ENCODE data around the gene PLD4.
"Not testable (repeated sequence)": the region's sequence is repeated elsewhere in the genome, so short reads cannot be mapped to it uniquely, and the experiment has no call there.

The PLD4 gene, protein sequence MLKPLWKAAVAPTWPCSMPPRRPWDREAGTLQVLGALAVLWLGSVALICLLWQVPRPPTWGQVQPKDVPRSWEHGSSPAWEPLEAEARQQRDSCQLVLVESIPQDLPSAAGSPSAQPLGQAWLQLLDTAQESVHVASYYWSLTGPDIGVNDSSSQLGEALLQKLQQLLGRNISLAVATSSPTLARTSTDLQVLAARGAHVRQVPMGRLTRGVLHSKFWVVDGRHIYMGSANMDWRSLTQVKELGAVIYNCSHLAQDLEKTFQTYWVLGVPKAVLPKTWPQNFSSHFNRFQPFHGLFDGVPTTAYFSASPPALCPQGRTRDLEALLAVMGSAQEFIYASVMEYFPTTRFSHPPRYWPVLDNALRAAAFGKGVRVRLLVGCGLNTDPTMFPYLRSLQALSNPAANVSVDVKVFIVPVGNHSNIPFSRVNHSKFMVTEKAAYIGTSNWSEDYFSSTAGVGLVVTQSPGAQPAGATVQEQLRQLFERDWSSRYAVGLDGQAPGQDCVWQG

DNA sequence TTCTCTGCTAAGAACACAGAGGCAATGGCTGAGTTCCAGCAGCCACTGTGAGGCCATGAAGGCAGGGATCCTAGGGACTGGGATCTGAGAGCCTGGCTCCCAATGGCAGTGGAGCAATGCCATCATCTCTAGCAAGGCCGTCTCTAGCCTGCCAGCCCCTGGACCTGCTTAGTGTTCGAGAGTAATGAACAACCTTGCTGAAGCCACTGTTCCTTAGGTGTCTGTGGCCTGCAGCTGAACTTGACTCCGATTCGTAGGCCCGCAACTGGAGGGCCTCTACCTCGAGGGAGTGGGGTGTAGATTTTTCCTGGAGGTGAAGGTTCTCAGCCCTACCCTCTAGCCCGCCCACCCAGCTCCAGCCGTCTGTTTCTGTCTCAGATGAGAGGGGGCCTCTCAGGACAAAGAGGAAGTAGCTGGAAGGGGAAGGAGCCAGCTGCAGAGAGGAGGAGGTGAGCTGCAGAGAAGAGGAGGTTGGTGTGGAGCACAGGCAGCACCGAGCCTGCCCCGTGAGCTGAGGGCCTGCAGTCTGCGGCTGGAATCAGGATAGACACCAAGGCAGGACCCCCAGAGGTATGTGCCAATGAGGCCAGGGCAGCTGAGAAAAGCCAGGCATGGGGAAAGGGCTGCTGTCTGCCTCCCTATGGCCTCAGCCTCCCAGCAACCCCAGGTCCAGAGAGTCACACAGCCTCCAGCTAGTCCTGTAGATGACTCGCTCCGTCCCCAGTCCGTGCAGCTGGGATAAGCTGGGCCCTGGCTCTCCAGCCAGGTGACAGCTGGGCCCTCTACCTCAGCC, at the start of gene PLD4:
Gene PLD4 (plus strand): TSS at position 459 of the 793 bp plus-strand sequence. CDS start 2,262 bp downstream, outside the sequence.
- in situ Hi-C loops (cut with HindIII; ENCODE audit: low sequenced_read_pairs), result no loop called here

DNA sequence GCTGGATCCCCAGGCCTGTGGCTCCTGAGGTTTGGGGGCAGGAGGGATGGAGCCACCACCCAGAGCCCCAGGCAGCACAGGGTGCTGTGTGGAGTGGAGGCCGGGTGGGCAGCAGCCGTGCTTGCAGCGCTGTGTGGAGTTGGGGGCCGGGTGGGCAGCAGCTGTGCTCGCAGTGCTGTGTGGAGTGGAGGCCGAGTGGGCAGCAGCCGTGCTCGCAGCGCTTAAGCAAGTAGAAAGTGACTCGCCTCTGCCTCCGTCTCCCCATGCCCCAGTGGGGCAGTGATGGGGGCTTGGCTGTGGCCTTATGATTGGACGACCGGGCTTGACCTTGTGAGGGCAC, 49.3 kb upstream of the PLD4 start:
- in situ Hi-C loops (cut with HindIII; ENCODE audit: low sequenced_read_pairs), result no loop called here

DNA sequence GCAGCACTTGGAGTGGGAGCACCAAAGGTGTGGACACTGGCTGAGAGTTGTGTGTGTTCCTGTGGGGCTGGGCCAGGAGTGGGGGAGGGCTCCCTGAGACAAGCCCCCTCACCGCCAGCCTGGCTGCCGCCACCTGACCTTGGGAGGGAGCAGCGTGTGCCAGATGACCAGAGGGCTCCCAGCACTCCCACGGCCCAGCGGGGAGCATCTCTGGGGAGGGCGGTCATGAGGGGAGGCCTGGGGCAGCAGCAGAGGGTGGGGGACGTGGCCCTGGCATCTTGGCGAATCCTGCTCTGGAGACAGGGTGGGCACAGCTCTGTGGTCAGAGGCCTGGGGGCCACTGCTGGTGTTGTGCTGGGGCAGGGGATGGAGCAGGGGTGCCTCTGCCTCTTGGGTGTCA, 48.9 kb upstream of the PLD4 start:
- in situ Hi-C loops (cut with HindIII; ENCODE audit: low sequenced_read_pairs), result no loop called here

DNA sequence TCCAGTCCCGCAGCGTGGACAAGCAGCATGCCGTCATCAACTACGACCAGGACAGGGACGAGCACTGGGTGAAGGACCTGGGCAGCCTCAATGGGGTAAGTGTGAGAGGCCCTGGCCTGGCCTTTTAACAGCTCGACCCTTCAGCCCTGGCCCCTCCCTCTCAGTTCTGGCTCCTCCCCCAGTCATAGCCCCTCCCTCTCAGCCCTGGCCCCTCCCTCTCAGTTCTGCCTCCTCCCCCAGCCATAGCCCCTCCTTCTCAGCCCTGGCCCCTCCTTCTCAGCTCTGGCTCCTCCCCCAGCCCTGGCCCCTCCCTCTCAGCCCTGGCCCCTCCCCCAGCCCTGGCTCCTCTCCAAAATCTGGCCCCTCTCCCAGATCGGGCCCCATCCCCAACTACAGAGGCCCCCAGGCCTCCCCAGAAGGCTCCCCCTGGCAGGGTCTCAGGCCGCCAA, 48.4 kb upstream of the PLD4 start:
- in situ Hi-C loops (cut with HindIII; ENCODE audit: low sequenced_read_pairs), result no loop called here

- in situ Hi-C loops (cut with HindIII; ENCODE audit: low sequenced_read_pairs), result no loop called here
Measured at GRCh38 chr14:104877066-104877805, 47.4 kb upstream of the PLD4 start.

DNA sequence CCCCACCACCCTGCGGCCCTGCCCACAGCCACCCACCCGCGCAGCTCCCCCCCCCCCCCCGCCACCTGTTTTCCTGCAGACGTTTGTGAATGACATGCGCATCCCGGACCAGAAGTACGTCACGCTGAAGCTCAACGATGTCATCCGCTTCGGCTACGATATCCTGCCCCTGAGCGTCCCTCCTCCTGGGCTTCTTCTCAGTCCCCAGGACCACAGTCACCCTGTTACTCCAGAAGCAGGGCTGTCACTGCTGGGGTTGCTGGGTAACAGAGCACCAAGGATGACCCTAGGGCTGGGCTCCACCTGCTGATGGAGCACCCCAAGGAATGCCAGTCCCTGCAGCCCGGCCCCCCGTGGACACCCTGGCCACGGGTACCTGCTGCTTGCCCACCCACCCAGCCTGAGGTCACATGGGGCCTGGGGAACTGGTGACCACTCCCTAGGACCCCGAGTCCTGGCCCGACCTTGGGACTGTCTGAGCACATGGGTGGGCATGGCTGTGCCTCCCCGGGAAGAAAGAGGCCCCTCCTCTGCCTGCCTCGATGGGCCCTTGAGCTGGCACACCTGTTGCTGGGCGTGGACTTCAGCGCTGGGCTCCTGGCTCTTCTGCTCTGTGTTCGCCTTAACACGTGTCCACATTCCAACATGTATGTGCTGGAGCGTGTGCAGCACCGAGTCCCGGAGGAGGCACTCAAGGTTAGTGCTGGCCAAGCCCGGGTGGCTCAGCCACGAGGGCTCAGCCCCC, 46.7 kb upstream of the PLD4 start:
- in situ Hi-C loops (cut with HindIII; ENCODE audit: low sequenced_read_pairs), result no loop called here

DNA sequence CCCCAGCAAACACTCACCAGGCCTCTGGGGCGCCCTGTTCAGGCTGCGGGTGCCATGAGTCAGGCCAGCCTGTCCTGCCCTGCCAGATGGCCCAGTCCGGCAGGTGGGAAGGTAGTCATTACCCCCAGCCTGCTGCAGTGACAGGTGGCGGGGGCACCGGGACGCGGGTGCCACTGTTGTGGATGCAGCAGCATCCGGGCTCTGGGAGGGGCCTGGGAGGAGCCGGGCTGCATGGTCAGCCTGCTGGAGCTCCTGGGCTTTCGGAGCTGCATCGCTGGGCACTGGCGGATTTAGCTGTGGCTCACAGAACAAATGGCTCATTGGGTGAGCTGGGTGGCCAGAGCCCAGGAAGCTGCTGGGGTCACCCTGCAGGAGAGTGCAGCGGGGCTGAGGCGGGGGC, 46.1 kb upstream of the PLD4 start:
- in situ Hi-C loops (cut with HindIII; ENCODE audit: low sequenced_read_pairs), result no loop called here

DNA sequence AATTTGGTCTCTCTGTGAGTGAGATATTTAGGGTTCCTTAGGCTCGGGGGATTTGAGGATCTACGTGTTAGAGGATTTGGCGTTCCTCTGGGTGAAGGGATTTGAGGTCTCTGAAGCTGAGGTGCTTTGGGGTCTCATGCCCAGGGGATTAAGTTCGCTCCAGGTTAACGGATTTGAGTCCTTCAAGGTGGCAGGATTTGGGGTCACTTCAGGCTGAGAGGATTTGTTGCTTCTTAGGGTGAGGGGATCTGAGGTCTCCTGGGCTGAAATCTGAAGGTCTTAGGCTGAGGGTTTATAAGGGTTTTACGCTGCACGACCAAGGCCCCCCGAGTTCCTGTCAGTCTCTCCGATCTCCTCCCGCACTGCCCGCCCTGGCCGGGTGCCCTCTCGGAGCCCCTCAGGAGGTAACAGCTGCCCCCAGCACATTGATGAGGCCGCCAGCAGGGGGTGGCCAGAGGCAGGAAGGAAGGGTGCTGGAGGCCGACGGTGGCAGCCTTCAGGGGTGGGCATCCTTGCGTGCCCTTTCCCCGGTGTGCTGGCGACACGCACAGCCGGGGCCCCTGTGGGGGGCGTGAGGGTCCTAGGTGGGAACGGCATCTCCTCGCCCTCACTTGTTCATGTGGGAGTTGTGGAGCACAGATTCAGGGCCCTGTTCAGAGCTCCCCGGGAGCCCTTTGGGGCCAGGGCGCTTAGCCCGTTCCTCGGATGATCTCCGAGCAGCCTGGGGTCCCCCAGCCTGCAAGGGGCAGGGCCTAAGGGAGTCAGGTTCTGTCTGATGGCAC, 45.3 kb upstream of the PLD4 start:
- in situ Hi-C loops (cut with HindIII; ENCODE audit: low sequenced_read_pairs), result no loop called here

DNA sequence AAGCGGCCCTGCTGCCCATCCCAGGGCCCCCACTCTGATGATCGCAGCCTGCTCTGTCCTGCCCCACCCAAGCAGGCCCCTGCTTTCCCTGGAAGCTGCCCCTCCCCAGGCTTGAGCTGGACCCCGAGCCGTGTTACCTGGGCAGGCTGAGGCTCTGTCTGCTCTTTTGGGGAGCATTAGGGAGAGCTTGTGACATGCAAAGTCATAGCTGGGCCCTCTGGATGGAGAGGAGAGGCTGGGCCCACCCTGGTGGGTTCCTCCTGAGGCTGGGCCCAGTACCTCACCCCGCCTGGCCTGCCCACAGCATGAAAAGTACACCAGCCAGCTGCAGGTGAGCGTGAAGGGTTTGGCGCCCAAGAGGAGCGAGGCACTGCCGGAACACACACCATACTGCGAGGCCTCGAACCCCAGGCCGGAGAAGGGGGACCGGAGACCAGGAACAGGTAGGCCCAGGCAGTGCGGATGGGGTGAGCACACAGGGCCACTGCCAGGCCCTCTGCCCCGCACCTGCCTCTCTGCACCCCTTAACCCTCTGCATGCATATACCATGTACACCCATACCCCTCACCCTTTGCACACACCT, 44.6 kb upstream of the PLD4 start:
- in situ Hi-C loops (cut with HindIII; ENCODE audit: low sequenced_read_pairs), result no loop called here

DNA sequence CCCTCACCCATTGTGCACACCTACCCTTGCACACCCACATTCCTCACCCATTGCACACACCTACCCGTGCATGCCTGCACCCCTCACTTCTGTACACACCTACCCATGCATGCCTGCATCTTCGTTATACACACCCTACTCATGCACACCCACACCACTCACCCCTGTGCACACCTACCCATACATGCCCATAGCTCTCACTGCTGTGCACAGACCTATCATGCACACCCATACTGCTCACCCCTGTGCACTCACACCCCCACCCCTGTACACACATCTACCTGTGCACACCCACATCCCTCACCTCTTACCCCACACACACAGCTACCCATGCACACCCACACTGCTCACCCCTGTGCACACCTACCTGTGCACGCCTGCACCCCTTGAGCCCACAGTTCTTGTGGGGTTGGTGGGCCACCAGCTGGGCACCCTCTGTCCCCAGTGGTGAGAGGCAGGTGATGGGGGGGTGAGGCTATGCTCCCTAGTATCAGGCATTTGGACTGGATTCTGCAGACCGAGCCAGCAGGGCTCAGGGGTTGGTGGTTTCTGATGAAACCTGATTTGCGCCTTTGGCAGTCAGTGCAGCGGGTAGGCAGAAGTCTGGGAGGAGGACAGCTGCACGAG, 44.0 kb upstream of the PLD4 start:
- in situ Hi-C loops (cut with HindIII; ENCODE audit: low sequenced_read_pairs), result no loop called here

DNA sequence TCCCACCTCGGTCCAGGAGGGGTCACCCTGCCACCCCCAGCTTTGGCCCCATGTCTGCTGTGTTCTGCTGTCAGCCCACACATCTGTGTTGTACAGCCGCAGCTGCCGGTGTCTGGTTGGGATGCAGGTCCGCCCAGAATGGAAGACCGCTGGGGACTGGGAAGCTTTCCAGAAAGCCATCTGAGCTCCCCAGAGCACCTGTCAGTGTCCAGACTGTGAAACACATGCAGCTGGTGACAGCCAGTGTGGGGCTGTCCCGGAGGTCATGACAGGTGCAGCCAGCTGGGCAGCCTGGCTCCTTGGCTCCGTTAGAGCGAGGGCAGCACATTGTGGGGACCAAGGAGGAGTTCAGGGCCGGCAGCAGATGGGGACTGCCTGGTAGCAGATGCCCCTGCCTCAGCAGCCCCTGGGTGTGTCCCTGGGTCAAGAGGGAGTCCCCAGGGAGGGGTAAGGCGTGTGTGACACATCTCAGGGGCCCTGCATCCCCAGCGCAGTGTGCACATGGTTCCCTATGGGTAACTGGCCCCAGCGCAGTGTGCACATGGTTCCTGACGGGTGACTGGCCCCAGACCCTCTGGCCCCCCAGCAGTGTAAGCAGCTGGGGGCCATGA, 43.2 kb upstream of the PLD4 start:
- in situ Hi-C loops (cut with HindIII; ENCODE audit: low sequenced_read_pairs), result no loop called here

GRCh38 chr14:104882325-104882973, 42.2 kb upstream of the PLD4 start:
- in situ Hi-C loops (cut with HindIII; ENCODE audit: low sequenced_read_pairs), result no loop called here

GRCh38 chr14:104882991-104883660, 41.6 kb upstream of the PLD4 start:
- in situ Hi-C loops (cut with HindIII; ENCODE audit: low sequenced_read_pairs), result no loop called here

DNA sequence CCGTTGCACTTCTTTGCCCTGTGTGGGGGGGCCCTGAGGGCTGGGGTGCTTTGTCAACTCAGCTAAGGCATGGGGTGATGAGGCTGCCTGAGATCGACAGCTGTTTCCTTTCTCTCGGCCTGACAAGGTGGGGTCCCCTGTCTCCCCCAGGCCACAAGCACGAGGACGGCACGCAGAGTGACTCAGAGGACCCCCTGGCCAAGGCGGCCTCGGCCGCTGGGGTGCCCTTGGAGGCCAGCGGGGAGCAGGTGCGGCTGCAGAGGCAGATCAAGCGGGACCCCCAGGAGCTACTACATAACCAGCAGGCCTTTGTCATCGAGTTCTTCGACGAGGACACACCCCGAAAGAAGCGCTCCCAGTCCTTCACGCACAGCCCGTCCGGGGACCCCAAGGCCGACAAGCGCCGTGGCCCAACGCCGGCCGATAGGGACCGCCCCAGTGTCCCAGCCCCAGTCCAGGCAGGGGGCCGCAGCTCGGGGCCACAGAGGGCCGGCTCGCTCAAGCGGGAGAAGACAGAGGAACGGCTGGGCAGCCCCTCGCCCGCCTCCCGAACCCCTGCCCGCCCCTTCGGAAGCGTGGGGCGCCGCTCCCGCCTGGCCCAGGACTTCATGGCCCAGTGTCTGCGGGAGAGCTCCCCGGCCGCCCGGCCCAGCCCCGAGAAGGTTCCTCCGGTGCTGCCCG, 40.9 kb upstream of the PLD4 start:
- in situ Hi-C loops (cut with HindIII; ENCODE audit: low sequenced_read_pairs), result no loop called here

DNA sequence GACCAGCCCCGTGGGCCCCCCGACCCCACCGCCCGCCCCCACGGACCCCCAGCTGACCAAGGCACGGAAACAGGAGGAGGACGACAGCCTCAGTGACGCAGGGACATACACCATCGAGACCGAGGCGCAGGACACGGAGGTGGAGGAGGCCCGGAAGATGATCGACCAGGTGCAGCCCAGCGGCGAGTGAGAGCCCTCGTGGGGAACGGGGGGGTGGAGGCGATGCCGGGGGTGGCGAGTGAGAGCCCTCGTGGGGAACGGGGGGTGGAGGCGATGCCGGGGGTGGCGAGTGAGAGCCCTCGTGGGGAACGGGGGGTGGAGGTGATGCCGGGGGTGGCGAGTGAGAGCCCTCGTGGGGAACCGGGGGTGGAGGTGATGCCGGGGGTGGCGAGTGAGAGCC, 40.3 kb upstream of the PLD4 start:
- in situ Hi-C loops (cut with HindIII; ENCODE audit: low sequenced_read_pairs), result not testable (repeated sequence)

DNA sequence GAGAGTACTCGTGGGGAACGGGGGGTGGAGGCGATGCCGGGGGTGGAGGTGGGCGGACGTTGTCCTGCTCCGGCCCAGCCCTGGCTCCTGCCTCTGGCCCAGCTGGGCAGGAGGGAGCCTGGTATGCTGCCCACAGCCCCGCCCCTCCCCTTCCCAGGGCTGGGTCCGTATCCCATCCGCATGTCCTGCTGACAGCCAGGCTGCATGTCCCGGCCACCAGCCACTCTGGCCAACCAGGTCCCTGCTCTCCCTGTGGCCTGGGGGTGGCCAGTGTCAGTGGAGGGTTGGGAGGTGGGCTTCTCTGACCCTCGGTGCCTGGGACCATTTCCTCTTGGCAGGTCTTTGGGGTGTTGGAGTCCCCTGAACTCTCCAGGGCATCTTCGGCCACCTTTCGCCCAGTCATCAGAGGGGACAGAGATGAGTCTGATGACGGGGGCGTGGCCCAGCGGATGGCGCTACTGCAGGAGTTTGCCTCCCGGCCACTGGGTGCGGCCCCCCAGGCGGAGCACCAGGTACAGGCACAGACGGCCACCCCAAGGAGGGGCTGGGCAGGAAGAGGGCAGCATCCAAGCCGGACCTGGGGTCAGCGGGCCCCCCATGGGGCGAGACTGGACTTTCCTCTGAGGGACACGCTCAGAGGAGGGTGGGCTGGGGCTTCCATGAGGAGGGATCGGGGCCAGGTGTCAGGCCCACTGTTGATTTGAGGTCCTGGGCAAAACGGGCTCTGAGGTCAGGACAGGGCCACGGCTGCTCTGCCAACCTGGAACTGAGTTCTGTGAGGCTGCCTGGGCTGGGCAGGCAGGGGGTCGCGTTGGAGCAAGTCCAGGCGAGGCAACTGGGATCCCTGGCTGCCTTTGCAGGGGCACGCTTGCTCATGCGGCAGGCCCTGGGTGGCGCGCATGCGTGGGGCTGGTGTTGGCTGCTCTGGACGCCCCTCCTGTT, 39.4 kb upstream of the PLD4 start:
- in situ Hi-C loops (cut with HindIII; ENCODE audit: low sequenced_read_pairs), result no loop called here
